GM21825 (cell line): ENCODE results near the gene CFAP65.

Experiments used
- ATAC-seq: cut with Tn5 transposase; IDR thresholded peaks from one replicate; pipeline ENCODE4 v1.9.1; 2021; ENCODE audit warnings: mild to moderate bottlenecking, moderate library complexity; ENCODE audit not compliant: unreplicated experiment

CFAP65 gene

GRCh38 chr2:219017201-219017931 lies 23.9 kb downstream of the CFAP65 start:
- no peak for ATAC-seq

GRCh38 chr2:219016721-219017120 lies 24.6 kb downstream of the CFAP65 start:
- ATAC-seq = no peak

- no peak for ATAC-seq
Observed at GRCh38 chr2:219010873-219011272, 30.4 kb downstream of the CFAP65 start.

- ATAC-seq = no peak
Observed at GRCh38 chr2:219010162-219010756, 31.1 kb downstream of the CFAP65 start.

- ATAC-seq = no peak
Observed at GRCh38 chr2:219009294-219009693, 32.0 kb downstream of the CFAP65 start.

GRCh38 chr2:219003979-219004378 lies 37.3 kb downstream of the CFAP65 start:
- ATAC-seq = no peak

- no peak for ATAC-seq
Observed at GRCh38 chr2:219003267-219003634, 38.1 kb downstream of the CFAP65 start.

GRCh38 chr2:219002395-219003266 lies 38.7 kb downstream of the CFAP65 start:
- ATAC-seq = no peak

- ATAC-seq = no peak
Observed at GRCh38 chr2:219001577-219002394, 39.5 kb downstream of the CFAP65 start.

GRCh38 chr2:219001100-219001576 lies 40.2 kb downstream of the CFAP65 start:
- no peak for ATAC-seq

- ATAC-seq = no peak
Observed at GRCh38 chr2:219000569-219000960, 40.8 kb downstream of the CFAP65 start.

GRCh38 chr2:218999881-219000568 lies 41.3 kb downstream of the CFAP65 start:
- no peak for ATAC-seq

GRCh38 chr2:218999021-218999880 lies 42.1 kb downstream of the CFAP65 start:
- ATAC-seq = no peak

GRCh38 chr2:218998414-218999002 lies 42.8 kb downstream of the CFAP65 start:
- ATAC-seq = no peak

- no peak for ATAC-seq
Observed at GRCh38 chr2:218997731-218998130, 43.6 kb downstream of the CFAP65 start.

- ATAC-seq = no peak
Observed at GRCh38 chr2:218996937-218997336, 44.4 kb downstream of the CFAP65 start.

GRCh38 chr2:218995972-218996711 lies 45.2 kb downstream of the CFAP65 start:
- ATAC-seq = no peak

GRCh38 chr2:218995561-218995960 lies 45.8 kb downstream of the CFAP65 start:
- ATAC-seq = no peak
